Upper lobe of left lung (tissue), 6 donors: ENCODE data around the gene S100A9. TPM values are rescaled to one million over a fixed set of nuclear protein-coding genes. Genes with fewer than 3 reads are reported as not detected.

Source experiments
- ATAC-seq, 2 donors: fragments of 200-7000 bp; cut with Tn5 transposase; one replicate each; pipeline ENCODE4 v1.9.1; 2022; ENCODE audit warnings: mild to moderate bottlenecking in 2 of 2, moderate library complexity in 2 of 2; ENCODE audit not compliant: low FRiP score in 2 of 2
- DNase-seq, 2 donors: peaks; one replicate each; pipeline ENCODE4 v3.0.0-alpha.2; 2019 to 2020
- H3K27ac ChIP-seq, 4 donors: fragments of 200-600 bp; sonication (generic); one replicate each; pipeline ENCODE4 v1.5.1; 2016 to 2019
- H3K27me3 ChIP-seq, 4 donors: fragments of 200-600 bp; sonication (generic); one replicate each; pipeline ENCODE4 v1.5.1; 2017 to 2019
- H3K36me3 ChIP-seq, 4 donors: fragments of 200-600 bp; sonication (generic); one replicate each; pipeline ENCODE4 v1.5.1; 2016 to 2019
- H3K4me1 ChIP-seq, 4 donors: fragments of 200-600 bp; sonication (generic); one replicate each; pipeline ENCODE4 v1.5.1; 2018 to 2019
- H3K4me3 ChIP-seq, 4 donors: fragments of 200-600 bp; sonication (generic); one replicate each; pipeline ENCODE4 v1.5.1; 2017 to 2019; ENCODE audit warnings: mild to moderate bottlenecking in 2 of 4, moderate library complexity in 1 of 4
- H3K9me3 ChIP-seq, 4 donors: fragments of 200-600 bp; sonication (generic); one replicate each; pipeline ENCODE4 v1.5.1; 2018 to 2019
- CTCF ChIP-seq, 6 experiments: fragments of 450-650 bp in 4 of 6; fragments of 200-600 bp in 2 of 6; sonication (generic) in 2 of 6; IDR thresholded peaks; one replicate each; pipeline ENCODE4 v1.5.1; 2016 to 2019; ENCODE audit warnings: antibody characterized with exemption in 6 of 6
- EP300 ChIP-seq, 4 donors: sonication (generic); formaldehyde crosslinking; IDR thresholded peaks; one replicate each; pipeline ENCODE4 v1.5.1; 2017; ENCODE audit warnings: antibody characterized with exemption in 4 of 4, control low read depth in 2 of 4
- POLR2A ChIP-seq, 4 donors: fragments of 450-650 bp; IDR thresholded peaks; one replicate each; pipeline ENCODE4 v1.5.1; 2016 to 2017; ENCODE audit warnings: antibody characterized with exemption in 4 of 4, mild to moderate bottlenecking in 2 of 4
- POLR2AphosphoS5 ChIP-seq, 2 donors: sonication (generic); formaldehyde crosslinking; IDR thresholded peaks; one replicate each; pipeline ENCODE4 v1.5.1; 2017; ENCODE audit warnings: antibody characterized with exemption in 2 of 2
- WGBS, 2 donors: methylation state at CpG; one replicate each; pipeline ENCODE4 v1.1.5; 2017 to 2018; 5-methylcytosine and 5-hydroxymethylcytosine counted together
- total RNA-seq, 6 donors: library from RNA; depleted of rRNA in 4 of 6; stranded (reverse); fragments of >200 nt in 4 of 6; gene quantifications; one replicate each; pipeline versions ENCODE4 v1.1.0 to v1.2.1, GENCODE V29; 2016 to 2021
- donor health status: DM: no; HTN: no; CAD: no; lungs with moderate emphysema.
- donor health status: DM: no; HTN: yes; CAD: no; lungs with severe emphysema.

Gene S100A9
- total RNA-seq, 6 donors from 2014 or later = 133 to 1,125 (median 606) TPM

- H3K9me3 ChIP-seq = no peaks in the 10 kb centered on the region
- DNase-seq (no peak), ATAC-seq (no peak)
- H3K4me3 ChIP-seq = no peak overlapping the region
- no peak overlapping the region for H3K27ac ChIP-seq
- H3K4me1 ChIP-seq = peaks cover 0 to 14% (median 11%) of the 10 kb centered on the region in 4 donors
- no peaks in the 10 kb centered on the region for H3K36me3 ChIP-seq
- WGBS, 2 donors = 79% methylated on average over 7 of the region's 7 CpGs
- no peaks in the 10 kb centered on the region for H3K27me3 ChIP-seq
- TF ChIP-seq EP300 (IDR thresholded peaks at IDR 0.05) = no peak
- TF ChIP-seq POLR2A (IDR thresholded peaks at IDR 0.05) = no peak
- TF ChIP-seq CTCF (IDR thresholded peaks at IDR 0.05) = peak in 1 of 6 experiments; percentile 8
Observed at GRCh38 chr1:153353226-153353947, 4.3 kb upstream of the S100A9 start.

DNA sequence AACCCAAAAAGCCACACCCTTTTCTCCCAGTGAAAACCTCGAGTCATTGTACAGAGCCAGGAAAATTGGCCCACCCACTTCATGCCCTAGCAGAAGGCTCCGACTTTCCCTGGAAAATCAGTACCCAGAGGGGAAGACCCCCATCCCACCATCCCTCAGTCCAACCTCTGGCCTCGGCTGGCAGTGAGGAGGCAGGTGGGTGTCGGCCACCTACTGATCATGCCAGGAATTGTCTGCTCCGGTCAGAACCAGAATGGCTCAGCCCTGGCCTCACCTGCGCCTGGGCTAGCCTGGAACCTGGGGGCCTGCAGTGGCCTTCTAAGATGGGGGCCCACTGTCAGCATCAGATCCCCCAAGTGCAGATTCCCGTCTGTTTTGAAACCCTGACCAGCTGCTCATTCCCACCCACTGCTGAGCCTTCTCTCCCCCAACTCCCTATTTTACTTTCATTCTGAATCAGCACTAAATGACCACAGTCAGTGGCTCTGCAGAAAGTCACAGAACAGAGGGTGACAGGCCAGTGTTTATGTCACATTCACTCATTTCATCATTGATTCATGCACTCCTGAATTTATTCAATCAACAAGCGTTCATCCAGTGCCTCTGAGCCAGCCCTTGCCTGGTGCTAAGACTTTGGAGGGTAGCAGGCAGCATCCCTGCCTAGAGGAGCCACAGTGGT, 3.0 kb upstream of the S100A9 start:
- no peak overlapping the region for H3K4me3 ChIP-seq
- peaks cover 0 to 23% (median 11%) of the 10 kb centered on the region in 4 donors for H3K4me1 ChIP-seq
- DNase-seq = no peak
- H3K27me3 ChIP-seq = no peaks in the 10 kb centered on the region
- 67 to 71% methylated on average over 4 to 7 of the region's 8 CpGs for WGBS, 2 donors
- no peak for ATAC-seq
- H3K27ac ChIP-seq = no peak overlapping the region
- no peak for TF ChIP-seq EP300 (IDR thresholded peaks at IDR 0.05)
- TF ChIP-seq POLR2A (IDR thresholded peaks at IDR 0.05) = no peak
- TF ChIP-seq POLR2AphosphoS5 (IDR thresholded peaks at IDR 0.05) = no peak
- TF ChIP-seq CTCF (IDR thresholded peaks at IDR 0.05) = no peak
- H3K9me3 ChIP-seq = no peaks in the 10 kb centered on the region
- no peaks in the 10 kb centered on the region for H3K36me3 ChIP-seq

- TF ChIP-seq POLR2AphosphoS5 (IDR thresholded peaks at IDR 0.05) (no peak), POLR2A (IDR thresholded peaks at IDR 0.05) (no peak), CTCF (IDR thresholded peaks at IDR 0.05) (peak; percentile 28 to 73 (median 62))
- ATAC-seq = peak; percentile 77 to 83
Observed at GRCh38 chr1:153355445-153356071, 2.1 kb upstream of the S100A9 start.

DNA sequence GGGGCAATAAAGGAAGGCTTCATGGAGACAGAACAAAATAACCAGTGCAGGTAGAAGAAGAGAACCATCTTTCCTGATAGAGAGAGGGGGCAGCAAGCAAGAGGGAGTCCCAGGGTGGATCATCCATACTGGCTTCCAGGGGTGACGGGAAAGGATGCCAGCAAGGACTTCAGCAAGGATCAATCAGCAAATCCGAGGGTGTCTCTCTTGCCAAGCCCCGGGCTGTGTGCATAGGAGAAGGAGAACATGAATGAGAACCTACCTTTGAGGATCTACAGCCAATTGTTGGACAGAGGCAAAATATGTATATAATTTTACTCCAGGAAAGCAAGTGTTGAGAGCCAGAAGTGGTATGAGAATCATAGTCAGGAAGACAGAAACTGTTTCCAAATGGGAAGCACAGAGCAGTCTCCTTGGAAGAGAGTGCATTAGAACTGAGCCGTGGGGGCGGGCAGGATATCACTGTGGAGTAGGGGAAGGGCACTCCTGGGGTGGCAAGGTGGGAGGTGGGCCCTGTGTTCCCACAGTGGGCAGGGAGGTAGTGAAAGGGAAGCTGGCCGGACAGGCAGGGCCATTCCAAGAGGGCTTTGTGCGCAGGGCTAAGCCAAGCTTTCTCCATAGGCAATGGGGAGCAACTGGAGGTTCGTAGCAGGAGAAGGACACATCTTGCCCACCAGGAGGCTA, 1.1 kb upstream of the S100A9 start:
- H3K9me3 ChIP-seq = no peaks in the 10 kb centered on the region
- DNase-seq (no peak), ATAC-seq (no peak)
- WGBS, 2 donors = 82% methylated on average over 8 of the region's 8 CpGs
- H3K27me3 ChIP-seq = no peaks in the 10 kb centered on the region
- H3K27ac ChIP-seq = peak overlapping the region; percentile 78 to 84 (median 80)
- no peaks in the 10 kb centered on the region for H3K36me3 ChIP-seq
- peaks cover 3 to 30% (median 20%) of the 10 kb centered on the region in 4 donors for H3K4me1 ChIP-seq
- no peak overlapping the region for H3K4me3 ChIP-seq
- no peak for TF ChIP-seq CTCF (IDR thresholded peaks at IDR 0.05)
- no peak for TF ChIP-seq EP300 (IDR thresholded peaks at IDR 0.05)
- no peak for TF ChIP-seq POLR2AphosphoS5 (IDR thresholded peaks at IDR 0.05)
- no peak for TF ChIP-seq POLR2A (IDR thresholded peaks at IDR 0.05)

More at GRCh38 chr1:153355445-153356071, 2.1 kb upstream of the S100A9 start:
- Histone ChIP-seq H3K36me3 (no peaks in the 10 kb centered on the region), H3K9me3 (no peaks in the 10 kb centered on the region), H3K4me1 (peaks cover 2 to 28% (median 17%) of the 10 kb centered on the region in 4 donors), H3K4me3 (no peak overlapping the region), H3K27me3 (no peaks in the 10 kb centered on the region), H3K27ac (peak overlapping the region in 2 of 4 donors; percentile 80 to 84)
- DNase-seq = peak; percentile 70 to 93
- WGBS, 2 donors = 52 to 55% methylated on average over 6 to 10 of the region's 10 CpGs
